ENCODE data around the gene TMC4.
A peak's percentile ranks its signal among the peaks of the same experiment; 100 is the strongest.
"Not testable (repeated sequence)": the region's sequence is repeated elsewhere in the genome, so short reads cannot be mapped to it uniquely, and the experiment has no call there.

TMC4 gene

GRCh38 chr19:54189735-54190502, 17.0 kb upstream of the TMC4 start:
- Histone ChIP-seq H3K9ac (ENCODE audit: low read length) (peak overlapping the region; percentile 99), H3K27ac (ENCODE audit: low read depth, low read length) (peak overlapping the region; percentile 97), H3K4me1 (ENCODE audit: control insufficient read depth, insufficient read depth, low read length) (peaks cover 5% of the 10 kb centered on the region), H3K4me3 (ENCODE audit: low read depth, low read length) (peak overlapping the region; percentile 90), H3K27me3 (ENCODE audit: control insufficient read depth, insufficient read depth, low read length) (no peaks in the 10 kb centered on the region), H3K9me3 (ENCODE audit: control insufficient read depth, insufficient read depth, low read depth, low read length) (no peaks in the 10 kb centered on the region), H3K36me3 (ENCODE audit: control insufficient read depth, insufficient read depth, low read length) (peaks cover 32% of the 10 kb centered on the region)

- Histone ChIP-seq H3K9me3 (ENCODE audit: control insufficient read depth, insufficient read depth, low read depth, low read length) (no peaks in the 10 kb centered on the region), H3K4me3 (ENCODE audit: low read depth, low read length) (peak within 1 kb of the TSS; percentile 90), H3K9ac (ENCODE audit: low read length) (peak within 1 kb of the TSS; percentile 99), H3K27me3 (ENCODE audit: control insufficient read depth, insufficient read depth, low read length) (no peaks in the 10 kb centered on the region), H3K36me3 (ENCODE audit: control insufficient read depth, insufficient read depth, low read length) (peaks cover 27% of the 10 kb centered on the region), H3K27ac (ENCODE audit: low read depth, low read length) (peak within 1 kb of the TSS; percentile 97), H3K4me1 (ENCODE audit: control insufficient read depth, insufficient read depth, low read length) (peaks cover 5% of the 10 kb centered on the region)
Observed at GRCh38 chr19:54189145-54189734, 16.3 kb upstream of the TMC4 start, which contains the start of gene MBOAT7. Gene MBOAT7 (minus strand): TSS chr19:54189580. CDS start chr19:54188508, 1,072 bp downstream.

- Histone ChIP-seq H3K27ac (ENCODE audit: low read depth, low read length) (peak overlapping the region; percentile 90; the same call in 1 of the 2 replicates), H3K9ac (ENCODE audit: low read length) (peak overlapping the region; percentile 80)
Observed at GRCh38 chr19:54188215-54188871, 15.4 kb upstream of the TMC4 start.

GRCh38 chr19:54186934-54187381, 14.0 kb upstream of the TMC4 start:
- H3K4me1 ChIP-seq (ENCODE audit: control insufficient read depth, insufficient read depth, low read length): peaks cover 5% of the 10 kb centered on the region
- no peaks in the 10 kb centered on the region for H3K9me3 ChIP-seq (ENCODE audit: control insufficient read depth, insufficient read depth, low read depth, low read length)
- H3K4me3 ChIP-seq (ENCODE audit: low read depth, low read length): no peak overlapping the region
- H3K27me3 ChIP-seq (ENCODE audit: control insufficient read depth, insufficient read depth, low read length): no peaks in the 10 kb centered on the region
- H3K36me3 ChIP-seq (ENCODE audit: control insufficient read depth, insufficient read depth, low read length): peaks cover 36% of the 10 kb centered on the region
- H3K27ac ChIP-seq (ENCODE audit: low read depth, low read length): no peak overlapping the region
- H3K9ac ChIP-seq (ENCODE audit: low read length): no peak overlapping the region

More at GRCh38 chr19:54188215-54188871, 15.4 kb upstream of the TMC4 start:
- Histone ChIP-seq H3K4me3 (ENCODE audit: low read depth, low read length) (peak overlapping the region; percentile 89), H3K27me3 (ENCODE audit: control insufficient read depth, insufficient read depth, low read length) (no peaks in the 10 kb centered on the region), H3K4me1 (ENCODE audit: control insufficient read depth, insufficient read depth, low read length) (peaks cover 5% of the 10 kb centered on the region), H3K9me3 (ENCODE audit: control insufficient read depth, insufficient read depth, low read depth, low read length) (no peaks in the 10 kb centered on the region), H3K36me3 (ENCODE audit: control insufficient read depth, insufficient read depth, low read length) (peaks cover 30% of the 10 kb centered on the region)

- no peaks in the 10 kb centered on the region for H3K9me3 ChIP-seq (ENCODE audit: control insufficient read depth, insufficient read depth, low read depth, low read length)
- H3K27ac ChIP-seq (ENCODE audit: low read depth, low read length): no peak overlapping the region
- peaks cover 37% of the 10 kb centered on the region for H3K36me3 ChIP-seq (ENCODE audit: control insufficient read depth, insufficient read depth, low read length)
- no peak overlapping the region for H3K9ac ChIP-seq (ENCODE audit: low read length)
- peaks cover 5% of the 10 kb centered on the region; the same call in 1 of the 2 replicates for H3K4me1 ChIP-seq (ENCODE audit: control insufficient read depth, insufficient read depth, low read length)
- H3K4me3 ChIP-seq (ENCODE audit: low read depth, low read length): no peak overlapping the region
- no peaks in the 10 kb centered on the region for H3K27me3 ChIP-seq (ENCODE audit: control insufficient read depth, insufficient read depth, low read length)
Observed at GRCh38 chr19:54186351-54186750, 13.4 kb upstream of the TMC4 start.

- Histone ChIP-seq H3K36me3 (ENCODE audit: control insufficient read depth, insufficient read depth, low read length) (peaks cover 50% of the 10 kb centered on the region), H3K9ac (ENCODE audit: low read length) (no peak overlapping the region), H3K4me1 (ENCODE audit: control insufficient read depth, insufficient read depth, low read length) (peaks cover 5% of the 10 kb centered on the region; the same call in 1 of the 2 replicates)
Observed at GRCh38 chr19:54183431-54183830, 10.5 kb upstream of the TMC4 start.

GRCh38 chr19:54181894-54182293, 8.9 kb upstream of the TMC4 start:
- not testable (repeated sequence) for H3K27ac ChIP-seq (ENCODE audit: low read depth, low read length); H3K27me3 ChIP-seq (ENCODE audit: control insufficient read depth, insufficient read depth, low read length); H3K4me1 ChIP-seq (ENCODE audit: control insufficient read depth, insufficient read depth, low read length); H3K4me3 ChIP-seq (ENCODE audit: low read depth, low read length); H3K9ac ChIP-seq (ENCODE audit: low read length); H3K9me3 ChIP-seq (ENCODE audit: control insufficient read depth, insufficient read depth, low read depth, low read length)
- H3K36me3 ChIP-seq (ENCODE audit: control insufficient read depth, insufficient read depth, low read length): peaks cover 45% of the 10 kb centered on the region

More at GRCh38 chr19:54183431-54183830, 10.5 kb upstream of the TMC4 start:
- no peak overlapping the region for H3K27ac ChIP-seq (ENCODE audit: low read depth, low read length)
- H3K9me3 ChIP-seq (ENCODE audit: control insufficient read depth, insufficient read depth, low read depth, low read length): no peaks in the 10 kb centered on the region
- no peak overlapping the region for H3K4me3 ChIP-seq (ENCODE audit: low read depth, low read length)
- no peaks in the 10 kb centered on the region for H3K27me3 ChIP-seq (ENCODE audit: control insufficient read depth, insufficient read depth, low read length)

GRCh38 chr19:54180691-54181091, 7.7 kb upstream of the TMC4 start:
- Histone ChIP-seq H3K9me3 (ENCODE audit: control insufficient read depth, insufficient read depth, low read depth, low read length) (no peaks in the 10 kb centered on the region), H3K27me3 (ENCODE audit: control insufficient read depth, insufficient read depth, low read length) (no peaks in the 10 kb centered on the region), H3K4me1 (ENCODE audit: control insufficient read depth, insufficient read depth, low read length) (no peaks in the 10 kb centered on the region), H3K4me3 (ENCODE audit: low read depth, low read length) (no peak overlapping the region), H3K36me3 (ENCODE audit: control insufficient read depth, insufficient read depth, low read length) (peaks cover 43% of the 10 kb centered on the region), H3K27ac (ENCODE audit: low read depth, low read length) (no peak overlapping the region), H3K9ac (ENCODE audit: low read length) (no peak overlapping the region)

GRCh38 chr19:54179921-54180461, 7.0 kb upstream of the TMC4 start:
- Histone ChIP-seq H3K9me3 (ENCODE audit: control insufficient read depth, insufficient read depth, low read depth, low read length) (no peaks in the 10 kb centered on the region), H3K4me1 (ENCODE audit: control insufficient read depth, insufficient read depth, low read length) (no peaks in the 10 kb centered on the region), H3K9ac (ENCODE audit: low read length) (no peak overlapping the region), H3K36me3 (ENCODE audit: control insufficient read depth, insufficient read depth, low read length) (peaks cover 43% of the 10 kb centered on the region), H3K27ac (ENCODE audit: low read depth, low read length) (no peak overlapping the region), H3K4me3 (ENCODE audit: low read depth, low read length) (no peak overlapping the region), H3K27me3 (ENCODE audit: control insufficient read depth, insufficient read depth, low read length) (no peaks in the 10 kb centered on the region)

- H3K4me1 ChIP-seq (ENCODE audit: control insufficient read depth, insufficient read depth, low read length): no peaks in the 10 kb centered on the region
- H3K9ac ChIP-seq (ENCODE audit: low read length): no peak overlapping the region
- H3K36me3 ChIP-seq (ENCODE audit: control insufficient read depth, insufficient read depth, low read length): peaks cover 43% of the 10 kb centered on the region
- H3K27ac ChIP-seq (ENCODE audit: low read depth, low read length): no peak overlapping the region
- no peaks in the 10 kb centered on the region for H3K9me3 ChIP-seq (ENCODE audit: control insufficient read depth, insufficient read depth, low read depth, low read length)
- no peak overlapping the region for H3K4me3 ChIP-seq (ENCODE audit: low read depth, low read length)
- no peaks in the 10 kb centered on the region for H3K27me3 ChIP-seq (ENCODE audit: control insufficient read depth, insufficient read depth, low read length)
Observed at GRCh38 chr19:54179262-54179852, 6.4 kb upstream of the TMC4 start.
